ENCODE measurements around the gene EFNA5.
A peak's percentile ranks its signal among the peaks of the same experiment; 100 is the strongest.

The EFNA5 gene

GRCh38 chr5:107670932-107671741 lies at the start of gene EFNA5:
Gene EFNA5, minus strand, starts transcription at chr5:107670937.
- no peak for DNase-seq (ENCODE audit: low read depth)

GRCh38 chr5:107719034-107719606 lies 48.4 kb upstream of the EFNA5 start:
- DNase-seq (ENCODE audit: low read depth) = no peak

GRCh38 chr5:107717816-107718215 lies 47.1 kb upstream of the EFNA5 start:
- DNase-seq (ENCODE audit: low read depth) = no peak

- no peak for DNase-seq (ENCODE audit: low read depth)
Observed at GRCh38 chr5:107713228-107713627, 42.5 kb upstream of the EFNA5 start.

- DNase-seq (ENCODE audit: low read depth) = no peak
Observed at GRCh38 chr5:107712359-107712870, 41.7 kb upstream of the EFNA5 start.

GRCh38 chr5:107705402-107706014 lies 34.8 kb upstream of the EFNA5 start:
- DNase-seq (ENCODE audit: low read depth) = no peak

- DNase-seq (ENCODE audit: low read depth) = no peak
Observed at GRCh38 chr5:107704681-107705401, 34.1 kb upstream of the EFNA5 start.

- DNase-seq (ENCODE audit: low read depth) = no peak
Observed at GRCh38 chr5:107700481-107700880, 29.7 kb upstream of the EFNA5 start.

- DNase-seq (ENCODE audit: low read depth) = no peak
Observed at GRCh38 chr5:107699425-107699824, 28.7 kb upstream of the EFNA5 start.

- no peak for DNase-seq (ENCODE audit: low read depth)
Observed at GRCh38 chr5:107698286-107698685, 27.5 kb upstream of the EFNA5 start.

GRCh38 chr5:107696498-107696897 lies 25.8 kb upstream of the EFNA5 start:
- no peak for DNase-seq (ENCODE audit: low read depth)

- DNase-seq (ENCODE audit: low read depth) = no peak
Observed at GRCh38 chr5:107696080-107696479, 25.3 kb upstream of the EFNA5 start.

GRCh38 chr5:107687937-107688336 lies 17.2 kb upstream of the EFNA5 start:
- no peak for DNase-seq (ENCODE audit: low read depth)

GRCh38 chr5:107687404-107687803 lies 16.7 kb upstream of the EFNA5 start:
- DNase-seq (ENCODE audit: low read depth) = no peak

- DNase-seq (ENCODE audit: low read depth) = no peak
Observed at GRCh38 chr5:107682533-107682932, 11.8 kb upstream of the EFNA5 start.

- no peak for DNase-seq (ENCODE audit: low read depth)
Observed at GRCh38 chr5:107680799-107681198, 10.1 kb upstream of the EFNA5 start.

- DNase-seq (ENCODE audit: low read depth) = no peak
Observed at GRCh38 chr5:107680099-107680498, 9.4 kb upstream of the EFNA5 start.

- DNase-seq (ENCODE audit: low read depth) = no peak
Observed at GRCh38 chr5:107676702-107677101, 6.0 kb upstream of the EFNA5 start.

GRCh38 chr5:107675201-107675600 lies 4.5 kb upstream of the EFNA5 start:
- no peak for DNase-seq (ENCODE audit: low read depth)

- no peak for DNase-seq (ENCODE audit: low read depth)
Observed at GRCh38 chr5:107674655-107675054, 3.9 kb upstream of the EFNA5 start.

- peak; percentile 40 for DNase-seq (ENCODE audit: low read depth)
Observed at GRCh38 chr5:107673368-107674136, 2.8 kb upstream of the EFNA5 start.

GRCh38 chr5:107673039-107673367 lies 2.3 kb upstream of the EFNA5 start:
- no peak for DNase-seq (ENCODE audit: low read depth)
